Measurements from ENCODE around the gene GLI3.

DNA sequence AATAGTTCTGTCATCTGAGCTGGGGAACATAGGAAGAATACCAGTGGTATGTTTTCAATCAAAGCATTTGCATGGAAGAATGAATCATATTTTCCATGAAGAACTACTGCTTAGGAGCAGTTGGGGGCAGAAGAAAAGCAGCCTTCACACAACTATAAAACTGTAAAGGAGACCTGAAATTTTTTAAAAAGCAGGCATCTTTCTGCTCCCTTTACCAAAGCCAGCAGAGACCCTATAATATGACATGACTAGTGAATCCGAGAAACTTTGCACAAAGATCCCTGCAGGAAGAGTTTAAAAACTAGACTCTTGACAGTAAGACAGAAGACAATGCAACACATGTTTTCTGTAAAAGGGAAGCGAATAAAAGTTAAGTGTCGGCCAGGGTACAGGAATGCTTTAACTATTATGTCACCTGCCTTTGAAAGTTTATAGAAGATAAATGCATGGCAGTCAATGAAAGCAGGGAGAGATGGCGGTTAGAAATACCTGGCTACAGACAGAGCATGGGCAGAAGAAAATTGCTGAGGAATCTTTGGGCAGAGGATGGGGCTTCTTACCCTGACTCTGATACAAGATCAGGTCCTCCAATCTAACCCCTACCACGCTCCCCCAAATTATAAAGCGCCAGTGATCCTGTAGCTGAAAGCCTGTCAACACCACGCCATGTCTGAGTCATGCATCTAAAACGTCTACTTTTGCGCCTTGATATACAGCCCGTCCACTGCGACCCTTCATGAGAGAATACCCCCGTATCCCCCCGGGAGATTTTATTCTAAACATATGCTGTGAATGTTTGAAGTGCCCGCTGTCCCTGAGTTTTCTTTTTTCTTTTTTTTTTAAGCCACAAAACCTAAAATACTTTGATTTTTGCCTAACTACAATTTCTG is 93.1 kb downstream of the GLI3 start:
- TF ChIP-seq RCOR1 (IDR thresholded peaks at IDR 0.05; ENCODE audit: insufficient replicate concordance, low read length) (no peak), POLR2A (IDR thresholded peaks at IDR 0.05; ENCODE audit: low read depth, low read length) (no peak), CEBPB (IDR thresholded peaks at IDR 0.05; ENCODE audit: low read depth, low read length) (no peak), MXI1 (IDR thresholded peaks at IDR 0.05; ENCODE audit: borderline replicate concordance, low read depth, low read length) (no peak), RFX5 (IDR thresholded peaks at IDR 0.05; ENCODE audit: low read depth, low read length) (no peak), MAZ (IDR thresholded peaks at IDR 0.05; ENCODE audit: borderline replicate concordance, low read depth, low read length) (no peak), MAFK (IDR thresholded peaks at IDR 0.05; ENCODE audit: low read depth, low read length) (no peak), RAD21 (IDR thresholded peaks at IDR 0.05; ENCODE audit: low read length) (no peak), CHD1 (IDR thresholded peaks at IDR 0.05; ENCODE audit: low read depth, low read length) (no peak), SMC3 (IDR thresholded peaks at IDR 0.05; ENCODE audit: low read depth, low read length) (no peak), BHLHE40 (IDR thresholded peaks at IDR 0.05; ENCODE audit: low read depth, low read length) (no peak)
- TF ChIP-seq, protein P1, sequence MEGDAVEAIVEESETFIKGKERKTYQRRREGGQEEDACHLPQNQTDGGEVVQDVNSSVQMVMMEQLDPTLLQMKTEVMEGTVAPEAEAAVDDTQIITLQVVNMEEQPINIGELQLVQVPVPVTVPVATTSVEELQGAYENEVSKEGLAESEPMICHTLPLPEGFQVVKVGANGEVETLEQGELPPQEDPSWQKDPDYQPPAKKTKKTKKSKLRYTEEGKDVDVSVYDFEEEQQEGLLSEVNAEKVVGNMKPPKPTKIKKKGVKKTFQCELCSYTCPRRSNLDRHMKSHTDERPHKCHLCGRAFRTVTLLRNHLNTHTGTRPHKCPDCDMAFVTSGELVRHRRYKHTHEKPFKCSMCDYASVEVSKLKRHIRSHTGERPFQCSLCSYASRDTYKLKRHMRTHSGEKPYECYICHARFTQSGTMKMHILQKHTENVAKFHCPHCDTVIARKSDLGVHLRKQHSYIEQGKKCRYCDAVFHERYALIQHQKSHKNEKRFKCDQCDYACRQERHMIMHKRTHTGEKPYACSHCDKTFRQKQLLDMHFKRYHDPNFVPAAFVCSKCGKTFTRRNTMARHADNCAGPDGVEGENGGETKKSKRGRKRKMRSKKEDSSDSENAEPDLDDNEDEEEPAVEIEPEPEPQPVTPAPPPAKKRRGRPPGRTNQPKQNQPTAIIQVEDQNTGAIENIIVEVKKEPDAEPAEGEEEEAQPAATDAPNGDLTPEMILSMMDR (conservative IDR thresholded peaks at IDR 0.05; ENCODE audit: low read depth, low read length) = no peak
- TF ChIP-seq, protein P2, sequence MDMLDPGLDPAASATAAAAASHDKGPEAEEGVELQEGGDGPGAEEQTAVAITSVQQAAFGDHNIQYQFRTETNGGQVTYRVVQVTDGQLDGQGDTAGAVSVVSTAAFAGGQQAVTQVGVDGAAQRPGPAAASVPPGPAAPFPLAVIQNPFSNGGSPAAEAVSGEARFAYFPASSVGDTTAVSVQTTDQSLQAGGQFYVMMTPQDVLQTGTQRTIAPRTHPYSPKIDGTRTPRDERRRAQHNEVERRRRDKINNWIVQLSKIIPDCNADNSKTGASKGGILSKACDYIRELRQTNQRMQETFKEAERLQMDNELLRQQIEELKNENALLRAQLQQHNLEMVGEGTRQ (IDR thresholded peaks at IDR 0.05; ENCODE audit: low read depth, low read length) = no peak

All from IMR-90 (cell line).